NCI-H82 (cell line): ENCODE data around the gene SLC4A7.

ENCODE experiments used
- DNase-seq: peaks from one replicate; lab custom pipeline; 2025; lab: John Stamatoyannopoulos, UW

SLC4A7 gene

DNA sequence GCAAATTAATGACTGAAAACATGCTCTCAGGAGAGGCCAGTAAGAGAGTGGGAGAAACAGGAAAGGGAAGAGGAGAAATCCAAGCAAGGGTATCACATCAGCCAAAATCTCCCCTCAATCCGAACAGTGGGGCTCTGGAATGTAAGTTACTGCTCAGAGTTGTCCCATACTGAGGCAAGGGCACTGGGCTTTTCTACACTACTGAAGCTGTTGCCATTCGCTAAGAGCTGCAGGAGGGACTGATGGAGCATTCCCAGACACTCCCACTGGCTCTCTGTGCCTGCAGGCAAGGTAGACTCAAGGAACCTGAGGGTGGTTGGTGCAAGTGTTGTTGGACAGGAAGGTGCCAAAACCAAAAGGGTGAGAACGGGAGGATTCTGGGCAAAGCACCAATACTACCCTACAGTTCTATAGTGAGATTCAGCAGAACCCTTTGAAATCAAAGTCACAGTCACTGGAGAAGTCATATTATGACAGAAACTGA lies 161.1 kb downstream of the SLC4A7 start:
- no peak for DNase-seq
